ENCODE measurements around the gene SPTBN1.
A peak's percentile ranks its signal among the peaks of the same experiment; 100 is the strongest.

Gene SPTBN1

GRCh38 chr2:54434711-54435110, 21.4 kb upstream of the SPTBN1 start:
- no peak for DNase-seq

- no peak for DNase-seq
These were observed 20.6 kb upstream of the SPTBN1 start for GRCh38 chr2:54435325-54436226.

- DNase-seq: no peak
These were observed 18.5 kb upstream of the SPTBN1 start for GRCh38 chr2:54437588-54437987.

GRCh38 chr2:54438271-54438670, 17.9 kb upstream of the SPTBN1 start:
- no peak for DNase-seq

GRCh38 chr2:54439582-54439981, 16.5 kb upstream of the SPTBN1 start:
- no peak for DNase-seq

- no peak for DNase-seq
These were observed 16.1 kb upstream of the SPTBN1 start for GRCh38 chr2:54440050-54440449.

- DNase-seq: no peak
These were observed 11.6 kb upstream of the SPTBN1 start for GRCh38 chr2:54444503-54444902.

- no peak for DNase-seq
These were observed 10.0 kb upstream of the SPTBN1 start for GRCh38 chr2:54446122-54446521.

- no peak for DNase-seq
These were observed 9.5 kb upstream of the SPTBN1 start for GRCh38 chr2:54446625-54447024.

- no peak for DNase-seq
These were observed 1.5 kb upstream of the SPTBN1 start for GRCh38 chr2:54454548-54455130.

- DNase-seq: no peak
These were observed 980 bp upstream of the SPTBN1 start for GRCh38 chr2:54455131-54455562.

- DNase-seq: no peak
These were observed 160 bp downstream of the SPTBN1 start for GRCh38 chr2:54456362-54456611.

- DNase-seq: no peak
These were observed 640 bp downstream of the SPTBN1 start for GRCh38 chr2:54456612-54457322.

- DNase-seq: peak; percentile 9
These were observed 1.3 kb downstream of the SPTBN1 start for GRCh38 chr2:54457323-54458023.

- DNase-seq: no peak
These were observed 2.9 kb downstream of the SPTBN1 start for GRCh38 chr2:54459037-54459441.

GRCh38 chr2:54461261-54461660, 5.1 kb downstream of the SPTBN1 start:
- no peak for DNase-seq

GRCh38 chr2:54464341-54464740, 8.2 kb downstream of the SPTBN1 start:
- DNase-seq: no peak

- DNase-seq: no peak
These were observed 9.0 kb downstream of the SPTBN1 start for GRCh38 chr2:54465143-54465542.

GRCh38 chr2:54466870-54467269, 10.7 kb downstream of the SPTBN1 start:
- no peak for DNase-seq

- no peak for DNase-seq
These were observed 12.5 kb downstream of the SPTBN1 start for GRCh38 chr2:54468673-54469072.

GRCh38 chr2:54469484-54470053, 13.4 kb downstream of the SPTBN1 start:
- no peak for DNase-seq

GRCh38 chr2:54470266-54470938, 14.3 kb downstream of the SPTBN1 start:
- no peak for DNase-seq

Data from central memory CD4-positive, alpha-beta T cell (primary cell).